ENCODE results near the gene FAM174C.

FAM174C gene

GRCh38 chr19:1273263-1274041 lies 1.9 kb upstream of the FAM174C start:
- no peak for DNase-seq (ENCODE audit: low spot score)

GRCh38 chr19:1274081-1274851 lies 1.1 kb upstream of the FAM174C start:
- DNase-seq (ENCODE audit: low spot score) = no peak

GRCh38 chr19:1274852-1275259 lies 474 bp upstream of the FAM174C start:
- DNase-seq (ENCODE audit: low spot score) = no peak

GRCh38 chr19:1275976-1276627 lies 772 bp downstream of the FAM174C start:
- no peak for DNase-seq (ENCODE audit: low spot score)

GRCh38 chr19:1276628-1277022 lies 1.3 kb downstream of the FAM174C start:
- no peak for DNase-seq (ENCODE audit: low spot score)

GRCh38 chr19:1277061-1277460 lies 1.7 kb downstream of the FAM174C start:
- DNase-seq (ENCODE audit: low spot score) = no peak

- no peak for DNase-seq (ENCODE audit: low spot score)
These were observed 2.7 kb downstream of the FAM174C start for GRCh38 chr19:1278074-1278473.

GRCh38 chr19:1278713-1279660 lies 3.7 kb downstream of the FAM174C start:
- DNase-seq (ENCODE audit: low spot score) = no peak

GRCh38 chr19:1279782-1280341 lies 4.5 kb downstream of the FAM174C start:
- DNase-seq (ENCODE audit: low spot score) = peak; percentile 89

- DNase-seq (ENCODE audit: low spot score) = no peak
These were observed 5.6 kb downstream of the FAM174C start for GRCh38 chr19:1280636-1281568.

- DNase-seq (ENCODE audit: low spot score) = no peak
These were observed 6.4 kb downstream of the FAM174C start for GRCh38 chr19:1281569-1282287.

GRCh38 chr19:1282588-1283206 lies 7.4 kb downstream of the FAM174C start:
- DNase-seq (ENCODE audit: low spot score) = no peak

- no peak for DNase-seq (ENCODE audit: low spot score)
These were observed 8.0 kb downstream of the FAM174C start for GRCh38 chr19:1283207-1283916.

GRCh38 chr19:1283917-1284292 lies 8.6 kb downstream of the FAM174C start:
- no peak for DNase-seq (ENCODE audit: low spot score)

- DNase-seq (ENCODE audit: low spot score) = no peak
These were observed 9.1 kb downstream of the FAM174C start for GRCh38 chr19:1284293-1284978.

GRCh38 chr19:1284979-1285736 lies 9.8 kb downstream of the FAM174C start:
- DNase-seq (ENCODE audit: low spot score) = no peak

GRCh38 chr19:1285737-1286360 lies 10.5 kb downstream of the FAM174C start, which contains the start of gene EFNA2:
TSS of gene EFNA2 (plus strand) at chr19:1285873. CDS start at chr19:1286169, 296 bp downstream.
- DNase-seq (ENCODE audit: low spot score) = no peak

Data from Ammon's horn (tissue), 1 donor.